ENCODE results near the gene ZNF594.

GRCh38 chr17:5179003-5179402, 12.7 kb downstream of the ZNF594 start:
- TF ChIP-seq EGR1 (IDR thresholded peaks at IDR 0.05; ENCODE audit: borderline replicate concordance, low read depth, low read length) (no peak), EZH2 (IDR thresholded peaks at IDR 0.05; ENCODE audit: low read depth, low read length, severe bottlenecking) (no peak), CTCF (IDR thresholded peaks at IDR 0.05; ENCODE audit: control extremely low read depth in 1 of 3, insufficient read depth in 1 of 3, low read depth in 1 of 3, low read length in 3 of 3) (no peak), BRCA1 (IDR thresholded peaks at IDR 0.05; ENCODE audit: low read depth, low read length) (no peak), POLR2A (IDR thresholded peaks at IDR 0.05; ENCODE audit: control extremely low read depth in 1 of 2, low read depth in 2 of 2, low read length in 2 of 2) (no peak), NANOG (IDR thresholded peaks at IDR 0.05; ENCODE audit: insufficient read depth, low read depth, low read length, poor library complexity, severe bottlenecking) (no peak), POLR2AphosphoS5 (IDR thresholded peaks at IDR 0.05; ENCODE audit: low read depth, low read length) (no peak), CREB1 (IDR thresholded peaks at IDR 0.05) (no peak), JUND (IDR thresholded peaks at IDR 0.05; ENCODE audit: low read length) (no peak), POU5F1 (IDR thresholded peaks at IDR 0.05; ENCODE audit: low read depth, low read length) (no peak)

All from H1 (cell line).